NCI-H2081 (cell line): ENCODE data around the gene CT47B1.
"Not testable (repeated sequence)": the region's sequence is repeated elsewhere in the genome, so short reads cannot be mapped to it uniquely, and the experiment has no call there.

ENCODE experiments used
- DNase-seq, 2 experiments: peaks; one replicate each; lab custom pipeline; 2025; lab: John Stamatoyannopoulos, UW

CT47B1 gene

DNA sequence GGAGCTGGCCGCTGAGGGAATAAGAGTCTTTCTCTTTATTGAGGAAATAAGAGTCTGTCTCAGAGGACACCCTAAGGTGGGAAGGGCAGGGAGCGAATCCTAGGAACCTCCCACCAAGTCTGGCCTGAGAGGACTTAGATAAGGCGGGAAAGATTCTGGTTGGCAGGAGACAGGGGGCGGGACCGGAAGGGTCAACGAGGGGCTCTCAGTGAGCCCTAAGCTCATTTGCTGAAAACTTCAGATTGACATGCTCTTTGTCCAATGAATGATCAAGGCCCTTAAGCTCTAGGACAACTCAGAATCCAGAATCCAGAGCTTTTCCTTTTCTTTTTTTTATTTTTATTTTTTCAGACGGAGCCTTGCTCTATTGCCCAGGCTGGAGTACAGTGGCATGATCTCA is at the start of gene CT47B1:
Gene CT47B1, minus strand, starts transcription at position 101 of the 400 bp plus-strand sequence. CDS start 196 bp downstream, outside the sequence.
- not testable (repeated sequence) for DNase-seq

DNA sequence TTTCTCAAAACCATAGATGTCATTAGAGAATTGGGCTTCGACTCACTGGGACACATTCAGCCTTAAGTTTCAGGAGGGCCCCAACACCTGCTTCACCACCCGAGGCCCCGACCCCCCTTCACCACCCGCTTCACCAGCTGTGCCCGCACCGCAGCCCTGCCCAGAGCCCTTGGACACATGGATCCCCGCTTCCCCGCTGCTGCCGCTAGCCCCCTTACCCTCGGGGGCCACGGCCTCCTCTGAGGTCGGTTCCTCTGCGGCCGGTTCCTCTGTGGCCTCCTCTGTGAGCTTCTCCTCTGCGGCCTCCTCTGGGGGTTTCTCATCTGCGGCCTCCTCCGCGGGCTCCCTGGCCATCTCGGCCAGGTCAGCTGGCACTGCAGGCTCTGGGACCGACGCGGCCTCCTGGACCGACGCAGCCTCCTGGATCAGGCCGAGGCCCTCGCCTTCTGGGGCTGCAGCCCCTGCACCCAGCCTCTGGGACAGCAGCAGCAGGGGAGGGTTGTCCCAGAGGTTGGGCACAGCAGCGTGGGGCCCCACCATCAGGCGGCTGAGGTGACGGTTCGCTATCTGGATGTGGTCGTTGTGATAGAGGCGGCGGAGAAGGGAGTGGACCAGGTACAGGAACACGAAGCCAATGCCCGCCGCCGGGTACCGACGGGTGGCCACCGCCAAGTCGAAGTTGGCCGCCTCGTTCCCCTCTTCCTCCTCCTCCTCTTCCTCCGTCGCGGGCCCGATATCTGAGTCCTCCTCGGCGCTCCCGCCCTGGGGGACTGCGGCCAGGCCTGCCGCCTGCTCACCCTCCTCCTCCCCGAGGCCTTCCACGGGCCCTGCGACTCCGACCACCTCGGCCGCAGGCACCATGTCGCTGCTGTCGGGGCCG is 748 bp downstream of the CT47B1 start:
- no peak for DNase-seq

- DNase-seq: no peak
Measured at GRCh38 chrX:120857240-120857639, 18.4 kb downstream of the CT47B1 start.

DNA sequence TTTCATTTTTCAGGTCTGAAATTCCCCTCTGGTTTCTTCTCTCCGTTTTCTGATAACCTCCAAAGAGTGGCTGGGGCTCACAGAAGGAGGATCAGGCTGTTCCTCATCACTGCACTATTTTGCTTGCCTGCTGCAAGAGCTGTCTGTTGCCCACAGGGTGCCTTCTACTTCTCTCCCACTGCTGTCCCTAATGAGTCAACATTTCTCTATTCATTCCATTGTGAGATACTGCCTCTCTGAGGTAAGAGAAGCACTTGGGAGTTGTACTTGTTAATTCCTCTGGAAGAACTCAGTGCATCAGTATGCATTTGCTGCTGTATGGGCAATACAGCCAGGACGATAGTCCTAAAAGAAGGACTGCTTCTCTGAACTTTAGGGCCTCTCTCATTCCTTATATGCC is 34.8 kb downstream of the CT47B1 start:
- DNase-seq: no peak

- DNase-seq: no peak
Measured at GRCh38 chrX:120839491-120839890, 36.2 kb downstream of the CT47B1 start.

GRCh38 chrX:120827213-120827612 is 48.5 kb downstream of the CT47B1 start:
- not testable (repeated sequence) for DNase-seq

GRCh38 chrX:120825146-120825545 is 50.5 kb downstream of the CT47B1 start:
- DNase-seq: no peak

DNA sequence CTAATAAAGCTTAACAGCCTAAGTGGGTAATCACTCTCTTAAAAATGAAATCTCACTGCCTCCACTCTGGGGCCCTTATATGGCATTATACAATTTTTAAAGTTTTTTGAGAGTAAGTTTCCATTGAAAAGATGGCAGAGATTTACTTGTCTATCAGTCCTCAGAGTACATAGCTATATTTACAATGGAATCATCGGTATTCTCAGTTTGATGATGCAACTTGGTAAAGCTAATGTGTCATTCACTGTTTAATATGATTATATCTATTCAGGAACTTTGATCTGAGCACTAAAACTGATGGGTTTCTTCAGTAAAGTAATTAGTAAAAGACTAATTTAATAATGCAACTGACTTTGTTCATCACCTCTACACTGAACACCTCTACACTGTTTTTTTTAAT is 51.6 kb downstream of the CT47B1 start:
- no peak for DNase-seq

GRCh38 chrX:120823556-120823955 is 52.1 kb downstream of the CT47B1 start:
- peak; percentile 26 to 78 for DNase-seq
